HG03196 (cell line): ENCODE data around the gene KLHL40.

Experiments
- ATAC-seq: cut with Tn5 transposase; IDR thresholded peaks from one replicate; pipeline ENCODE4 v1.9.1; 2021; ENCODE audit not compliant: unreplicated experiment

Gene KLHL40

DNA sequence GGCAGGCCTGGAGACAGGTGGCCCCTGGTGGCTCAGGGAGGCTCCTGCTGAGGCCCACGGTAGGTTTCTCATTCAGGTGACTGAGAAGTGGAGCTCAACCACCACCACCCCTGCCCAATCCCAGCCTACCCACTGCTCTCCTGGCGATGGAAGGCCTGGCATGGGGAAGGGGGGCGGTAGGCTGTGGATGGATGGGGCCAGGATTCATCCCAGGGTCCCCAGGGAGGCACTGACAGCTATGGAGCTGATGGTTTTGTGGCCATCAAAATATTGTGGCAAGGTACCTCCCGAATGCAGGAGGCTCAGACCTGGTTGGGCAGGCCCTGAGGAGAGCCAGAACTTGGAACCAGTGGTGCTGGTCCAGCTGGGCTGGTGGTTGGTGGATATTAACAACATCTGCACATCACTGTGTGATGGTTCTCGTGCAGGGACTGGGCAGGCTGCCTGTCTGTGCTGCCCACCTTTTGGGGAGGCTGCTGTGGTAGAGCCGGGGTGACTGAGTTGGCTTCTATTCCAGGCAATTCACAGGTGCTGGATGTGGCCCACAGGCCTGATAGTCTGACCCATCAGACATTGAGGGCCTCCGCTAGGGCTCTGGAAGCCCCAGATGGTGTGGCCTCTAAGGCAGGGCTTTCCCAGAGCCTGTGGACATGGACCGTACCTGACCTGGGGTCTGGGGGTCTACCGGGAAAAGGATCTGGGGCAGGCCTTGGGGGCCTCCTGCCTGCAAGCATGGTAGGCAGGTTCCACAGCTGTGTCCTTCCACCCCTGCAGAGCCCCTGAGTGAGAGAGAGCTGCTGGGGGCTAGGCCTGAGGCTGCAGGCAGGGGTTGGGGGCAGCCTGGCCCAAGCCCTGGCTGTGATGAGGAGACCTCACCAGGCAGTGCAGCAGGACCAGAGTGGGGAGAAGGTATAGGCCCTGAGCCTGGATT, 28.4 kb upstream of the KLHL40 start:
- no peak for ATAC-seq

- ATAC-seq: no peak
These were observed 27.7 kb upstream of the KLHL40 start for GRCh38 chr3:42657675-42658074.

- no peak for ATAC-seq
These were observed 27.1 kb upstream of the KLHL40 start for GRCh38 chr3:42658091-42658770.

DNA sequence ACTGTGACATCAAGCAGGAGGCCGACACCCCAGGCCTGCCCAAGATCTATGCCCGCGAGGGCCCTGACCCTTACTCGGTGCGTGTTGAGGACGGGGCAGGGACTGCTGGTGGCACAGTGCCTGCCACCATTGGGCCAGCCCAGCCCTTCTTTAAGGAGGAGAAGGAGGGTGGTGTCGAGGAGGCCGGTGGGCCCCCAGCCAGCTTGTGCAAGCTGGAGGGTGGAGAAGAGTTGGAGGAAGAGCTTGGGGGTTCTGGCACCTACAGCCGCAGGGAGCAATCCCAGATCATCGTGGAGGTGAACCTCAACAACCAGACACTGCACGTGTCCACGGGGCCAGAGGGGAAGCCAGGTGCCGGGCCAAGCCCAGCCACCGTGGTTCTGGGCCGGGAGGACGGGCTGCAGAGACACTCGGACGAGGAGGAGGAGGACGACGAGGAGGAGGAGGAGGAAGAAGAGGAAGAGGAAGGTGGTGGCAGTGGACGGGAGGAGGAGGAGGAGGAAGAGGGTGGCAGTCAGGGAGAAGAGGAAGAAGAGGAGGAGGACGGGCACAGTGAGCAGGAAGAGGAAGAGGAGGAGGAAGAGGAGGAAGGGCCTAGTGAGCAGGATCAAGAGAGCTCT, 26.5 kb upstream of the KLHL40 start:
- ATAC-seq: no peak

DNA sequence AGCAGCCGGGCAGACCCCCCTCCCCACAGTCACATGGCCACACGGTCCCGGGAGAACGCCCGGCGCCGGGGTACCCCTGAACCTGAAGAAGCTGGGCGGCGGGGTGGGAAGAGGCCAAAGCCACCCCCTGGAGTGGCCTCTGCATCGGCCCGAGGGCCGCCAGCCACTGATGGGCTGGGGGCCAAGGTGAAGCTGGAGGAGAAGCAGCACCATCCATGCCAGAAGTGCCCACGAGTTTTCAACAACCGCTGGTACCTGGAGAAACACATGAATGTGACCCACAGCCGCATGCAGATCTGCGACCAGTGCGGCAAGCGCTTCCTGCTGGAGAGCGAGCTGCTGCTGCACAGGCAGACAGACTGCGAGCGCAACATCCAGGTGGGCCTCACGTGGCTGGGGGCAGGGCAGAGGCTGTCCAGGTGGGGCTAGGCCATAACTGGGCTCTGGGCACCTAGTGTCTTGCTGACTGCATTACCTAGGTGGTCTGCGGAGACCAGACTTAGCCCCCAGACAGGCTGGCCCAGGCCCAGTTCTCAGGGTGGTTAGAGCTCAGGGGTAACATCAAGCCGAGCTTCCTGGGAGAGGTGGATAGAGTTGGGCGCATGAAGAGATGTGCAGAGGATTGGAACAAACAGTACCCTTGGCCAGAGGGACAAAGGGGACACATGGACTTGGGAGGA, 25.7 kb upstream of the KLHL40 start:
- no peak for ATAC-seq

DNA sequence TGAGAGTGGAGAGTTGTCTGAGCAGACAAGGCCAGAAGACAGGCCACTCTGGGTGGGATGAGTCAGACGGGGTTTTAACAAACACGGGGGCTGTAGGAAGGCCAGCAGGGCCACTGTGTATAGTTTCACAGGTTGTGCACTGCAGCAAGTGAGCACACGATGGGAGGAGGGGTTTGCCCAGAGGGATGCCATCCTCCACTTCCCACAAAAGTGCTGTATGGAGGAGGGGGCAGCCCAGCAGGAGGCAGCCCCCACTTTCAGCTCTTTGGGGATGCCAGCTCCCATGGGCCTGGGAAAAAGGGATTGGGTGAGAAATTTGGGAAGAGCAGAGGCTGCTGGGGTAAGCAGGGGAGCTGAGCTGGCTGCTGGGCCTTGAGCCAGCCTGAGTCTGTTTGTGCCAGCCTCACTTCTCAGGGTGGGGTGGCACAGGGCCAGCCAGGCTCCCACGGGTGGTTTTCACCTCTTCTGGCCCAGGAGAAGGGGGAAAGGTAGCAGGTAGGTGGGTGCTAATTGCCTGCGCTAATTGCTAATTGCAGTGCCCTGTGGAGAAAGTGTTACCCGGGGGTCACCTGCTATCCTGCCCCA, 25.1 kb upstream of the KLHL40 start:
- ATAC-seq: no peak

DNA sequence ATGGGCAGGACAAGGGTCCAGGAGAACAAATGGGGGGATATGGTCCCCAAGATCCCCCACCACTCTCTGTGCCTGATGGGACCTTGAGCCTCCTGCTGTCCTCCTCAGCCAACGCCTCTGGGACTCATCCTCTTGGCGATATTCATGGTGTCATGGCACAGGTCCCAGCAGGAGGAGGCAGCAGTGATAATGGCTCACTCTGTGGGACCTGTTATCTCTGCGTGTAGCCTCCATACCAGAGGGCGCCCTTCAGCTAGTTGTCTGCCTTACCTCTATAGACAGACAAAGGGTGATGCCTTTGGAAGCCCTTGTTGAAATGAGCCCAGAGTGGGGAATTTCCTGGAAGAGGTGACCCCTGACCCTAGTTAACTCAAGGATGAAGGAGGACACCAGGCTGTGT, 24.4 kb upstream of the KLHL40 start:
- no peak for ATAC-seq

DNA sequence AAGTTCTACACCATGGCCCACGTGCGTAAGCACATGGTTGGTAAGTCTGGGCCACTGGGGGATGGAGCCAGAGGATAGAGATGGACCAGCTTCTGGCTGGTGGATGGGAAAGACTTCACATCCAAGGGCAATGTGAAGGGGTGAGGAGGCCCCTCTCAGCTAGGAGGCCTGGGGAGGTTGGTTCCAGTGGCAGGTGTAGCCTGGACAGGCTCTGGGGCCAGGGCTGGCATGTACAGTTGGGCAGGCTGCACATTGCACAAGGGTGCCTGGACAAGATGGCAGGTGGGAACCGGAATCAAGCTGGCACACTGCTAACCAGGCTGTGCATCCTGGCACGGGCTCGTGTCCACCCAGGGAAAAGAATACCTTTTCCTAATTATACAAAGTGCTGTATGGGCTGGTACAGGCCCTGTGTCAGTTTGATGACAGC, 23.7 kb upstream of the KLHL40 start:
- no peak for ATAC-seq

- no peak for ATAC-seq
These were observed 23.1 kb upstream of the KLHL40 start for GRCh38 chr3:42662037-42662812.

DNA sequence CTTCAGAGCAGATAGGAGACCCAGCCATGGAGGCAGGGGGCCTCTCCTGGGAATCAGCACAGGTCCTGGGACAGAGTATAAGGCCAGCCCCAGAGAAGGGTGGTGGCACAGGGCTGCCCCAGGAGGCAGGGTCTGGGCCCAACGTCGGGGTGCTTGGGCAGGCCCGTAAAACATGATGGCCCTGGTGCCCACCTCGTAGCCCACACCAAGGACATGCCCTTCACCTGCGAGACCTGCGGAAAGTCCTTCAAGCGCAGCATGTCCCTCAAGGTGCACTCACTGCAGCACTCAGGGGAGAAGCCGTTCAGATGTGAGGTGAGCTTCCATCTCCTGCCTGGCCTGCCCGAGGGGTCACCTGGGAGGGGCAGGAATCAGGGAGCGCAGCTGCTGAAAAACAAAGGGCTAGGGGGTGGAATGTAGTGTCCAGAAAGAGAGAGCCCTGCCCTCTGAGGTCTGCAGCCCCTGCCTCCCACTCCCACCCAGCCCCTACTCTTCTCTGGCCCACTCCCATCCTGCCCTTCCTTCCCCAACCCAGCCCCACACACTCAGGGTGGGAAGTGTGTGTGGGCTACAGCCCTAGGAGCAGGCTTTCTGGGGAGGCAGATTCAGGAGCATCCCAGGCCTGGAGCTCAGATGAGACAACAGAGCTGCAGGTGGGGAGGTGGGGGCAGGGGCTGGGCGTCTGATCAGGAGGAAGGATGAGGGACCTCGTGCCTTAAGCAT, 22.4 kb upstream of the KLHL40 start:
- no peak for ATAC-seq

DNA sequence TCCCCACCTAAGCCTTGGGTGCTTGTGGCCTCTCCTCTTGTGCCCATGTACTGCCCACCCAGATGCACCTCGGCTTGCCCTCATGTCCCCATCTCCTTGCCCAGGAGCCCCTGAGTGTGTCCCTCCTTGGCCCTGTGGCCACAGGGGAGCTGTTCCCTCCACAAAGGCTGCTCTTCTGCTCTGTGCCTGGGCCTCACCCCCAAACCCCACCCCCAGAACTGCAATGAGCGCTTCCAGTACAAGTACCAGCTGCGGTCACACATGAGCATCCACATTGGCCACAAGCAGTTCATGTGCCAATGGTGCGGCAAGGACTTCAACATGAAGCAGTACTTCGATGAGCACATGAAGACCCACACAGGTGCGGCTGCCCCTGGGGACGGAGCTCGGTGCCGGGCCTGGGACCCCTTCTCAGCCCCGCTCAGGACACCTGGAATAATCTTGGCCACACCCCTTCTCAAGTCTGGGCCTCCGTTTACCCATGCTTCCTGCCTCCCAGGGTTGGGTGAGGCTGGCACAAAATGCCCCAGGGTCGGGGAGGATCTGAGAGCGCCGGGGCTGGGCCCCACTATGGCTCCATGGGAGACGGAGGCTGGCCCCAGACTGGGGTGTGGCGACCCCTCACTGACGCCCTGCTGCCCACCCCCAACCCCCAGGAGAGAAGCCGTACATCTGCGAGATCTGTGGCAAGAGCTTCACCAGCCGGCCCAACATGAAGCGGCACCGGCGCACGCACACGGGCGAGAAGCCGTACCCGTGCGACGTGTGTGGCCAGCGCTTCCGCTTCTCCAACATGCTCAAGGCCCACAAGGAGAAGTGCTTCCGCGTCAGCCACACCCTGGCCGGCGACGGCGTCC, 21.5 kb upstream of the KLHL40 start:
- ATAC-seq: no peak

DNA sequence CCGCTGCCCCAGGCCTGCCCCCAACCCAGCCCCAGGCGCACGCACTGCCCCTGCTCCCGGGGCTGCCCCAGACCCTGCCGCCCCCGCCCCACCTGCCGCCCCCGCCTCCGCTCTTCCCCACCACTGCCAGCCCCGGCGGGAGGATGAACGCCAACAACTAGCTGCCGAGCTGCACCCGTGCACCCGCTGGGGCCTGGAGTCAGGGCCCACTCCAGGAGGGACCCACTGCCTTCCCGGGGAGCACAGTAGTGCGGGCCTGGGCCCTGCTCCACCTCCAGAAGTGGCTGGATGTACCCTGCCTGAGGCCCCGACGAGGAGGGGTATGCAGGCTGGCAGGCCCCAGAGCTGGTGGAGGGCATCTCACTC, 20.9 kb upstream of the KLHL40 start:
- no peak for ATAC-seq

- ATAC-seq: no peak
These were observed 20.1 kb upstream of the KLHL40 start for GRCh38 chr3:42665050-42665878.

DNA sequence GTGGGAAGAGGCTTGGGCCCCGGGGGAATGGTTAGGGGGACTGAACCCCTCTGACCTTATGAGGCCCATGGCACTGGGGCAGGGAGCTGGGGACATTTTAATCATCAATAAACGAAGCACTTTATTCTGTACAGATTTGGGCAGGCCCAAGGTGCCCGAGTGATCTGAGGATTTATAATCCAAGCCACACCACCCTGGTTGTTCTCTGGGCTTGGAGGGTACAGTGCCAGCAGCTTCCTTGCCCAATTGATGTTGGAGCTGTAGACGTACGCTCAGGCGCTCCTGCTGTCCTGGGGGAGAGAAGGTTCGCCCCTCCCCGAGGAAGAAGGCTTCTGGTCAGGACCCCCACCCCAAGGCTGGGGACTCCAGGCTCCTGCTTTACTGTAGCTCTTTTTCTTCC, 19.3 kb upstream of the KLHL40 start:
- ATAC-seq: no peak

GRCh38 chr3:42666577-42666998, 18.7 kb upstream of the KLHL40 start:
- ATAC-seq: no peak

- no peak for ATAC-seq
These were observed 18.2 kb upstream of the KLHL40 start for GRCh38 chr3:42667096-42667522.

GRCh38 chr3:42667523-42668412, 17.6 kb upstream of the KLHL40 start:
- no peak for ATAC-seq
